Measurements from ENCODE around the gene CTBP1.

CTBP1 gene

GRCh38 chr4:1222036-1222789 lies 26.7 kb downstream of the CTBP1 start:
- no peak for FAIRE-seq

GRCh38 chr4:1221155-1221870 lies 27.6 kb downstream of the CTBP1 start:
- FAIRE-seq: no peak

DNA sequence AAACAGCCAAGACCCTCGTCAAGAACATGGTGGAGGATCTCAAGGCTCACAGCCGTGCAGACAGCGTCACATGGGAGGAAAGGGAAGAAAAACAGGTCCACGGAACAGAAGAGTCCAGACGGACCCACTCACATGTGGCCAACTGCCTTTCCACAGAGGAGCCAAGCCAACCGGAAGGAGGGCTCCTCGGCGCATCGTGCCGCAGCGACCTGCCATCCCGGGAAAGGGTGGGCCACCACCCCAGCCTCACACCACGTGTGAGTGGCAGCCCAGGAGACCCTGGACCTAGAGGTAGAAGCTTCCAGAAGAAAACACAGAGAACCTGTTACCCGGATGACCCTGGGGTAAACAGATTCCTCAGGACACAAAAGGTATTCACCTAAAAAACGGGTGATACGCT lies 28.4 kb downstream of the CTBP1 start:
- no peak for FAIRE-seq

- no peak for FAIRE-seq
These were observed 29.4 kb downstream of the CTBP1 start for GRCh38 chr4:1219566-1219950.

DNA sequence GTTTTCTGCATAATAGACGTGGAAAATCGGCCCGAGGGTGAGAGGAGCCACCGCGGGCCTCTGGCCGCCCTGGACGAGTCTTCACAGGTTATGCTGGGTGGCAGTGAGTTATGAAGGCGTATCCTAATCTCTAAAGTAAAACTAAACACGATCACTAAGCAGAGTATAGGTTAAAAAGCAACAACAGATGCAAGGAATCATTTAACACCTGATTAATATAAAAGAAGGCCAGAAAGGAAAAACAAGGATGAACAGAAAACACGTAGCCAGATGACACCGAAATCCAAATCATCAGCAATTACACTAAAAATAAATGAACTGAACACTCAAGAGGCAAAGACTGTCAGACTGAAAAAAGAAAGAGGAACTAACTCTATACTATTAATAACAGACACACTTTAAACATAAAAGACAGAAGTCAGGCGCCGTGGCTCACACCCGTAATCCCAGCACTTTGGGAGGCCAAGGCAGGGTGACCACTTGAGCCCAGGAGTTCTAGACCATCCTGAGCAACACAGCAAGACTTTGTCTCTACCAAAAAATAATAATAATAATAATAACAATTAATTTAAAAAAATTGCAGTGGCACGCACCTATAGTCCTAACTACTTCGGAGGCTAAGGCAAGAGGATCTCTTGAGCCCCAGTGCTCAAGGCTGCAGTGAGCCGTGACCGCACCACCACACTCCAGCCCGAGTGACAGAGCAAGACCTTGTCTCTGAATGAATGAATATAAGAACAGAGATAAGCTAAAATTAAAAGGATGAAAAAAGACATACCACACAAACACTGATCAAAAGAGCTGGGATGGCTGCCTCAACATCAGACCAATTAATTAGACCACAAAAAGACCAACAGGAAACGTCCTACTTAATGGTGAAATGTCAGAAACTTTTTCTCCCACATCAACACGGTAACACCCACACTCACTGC lies 30.0 kb downstream of the CTBP1 start:
- no peak for FAIRE-seq

GRCh38 chr4:1217366-1217765 lies 31.6 kb downstream of the CTBP1 start:
- FAIRE-seq: no peak

DNA sequence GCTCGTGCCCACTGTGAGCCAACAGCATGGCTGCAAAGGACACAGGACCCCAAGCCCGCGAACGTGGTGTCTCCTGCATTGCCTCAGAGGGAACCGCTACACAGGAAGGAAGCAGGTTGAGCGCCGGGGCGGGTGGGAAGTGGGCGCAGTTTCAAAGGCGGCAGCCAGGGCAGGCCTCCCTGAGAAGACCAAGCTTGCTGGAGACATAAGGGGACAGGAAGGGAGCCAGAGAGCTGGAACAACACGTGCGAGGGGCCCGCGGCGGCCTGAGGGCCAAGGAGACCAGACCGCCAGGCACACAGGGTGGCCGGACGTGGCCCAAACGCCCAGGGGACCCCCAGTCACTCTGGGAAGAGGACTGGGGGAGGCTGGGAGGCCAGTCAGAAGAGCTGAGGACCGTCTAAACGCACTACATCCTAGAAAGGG lies 32.0 kb downstream of the CTBP1 start:
- no peak for FAIRE-seq

DNA sequence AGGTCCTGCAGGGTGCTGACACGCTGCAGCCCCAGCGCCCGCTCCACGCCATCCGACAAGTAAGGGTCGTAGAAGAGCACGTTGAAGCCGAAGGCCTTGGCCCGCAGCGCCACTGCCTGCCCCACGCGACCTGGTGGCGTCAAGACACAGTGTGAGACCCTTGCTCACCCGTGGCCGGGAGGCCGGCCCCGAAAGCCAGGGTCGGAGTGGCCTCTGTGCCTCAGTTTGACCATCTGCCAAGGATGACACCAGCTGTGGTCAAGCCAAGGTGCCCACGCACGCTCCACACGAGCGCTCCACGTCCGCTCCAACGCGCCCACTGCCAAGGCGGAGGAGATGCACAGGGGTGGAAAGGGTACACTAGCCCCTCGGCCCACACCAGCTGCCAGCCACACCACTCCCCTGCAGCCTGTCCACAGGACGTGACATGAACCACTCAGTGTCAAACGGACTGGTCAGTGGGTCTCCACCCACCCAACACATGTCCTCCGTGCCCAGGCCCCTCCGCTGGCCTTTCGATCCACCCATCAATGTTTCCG lies 32.8 kb downstream of the CTBP1 start:
- FAIRE-seq: no peak

GRCh38 chr4:1215141-1216075 lies 33.5 kb downstream of the CTBP1 start:
- FAIRE-seq: no peak

GRCh38 chr4:1214101-1215095 lies 34.5 kb downstream of the CTBP1 start:
- no peak for FAIRE-seq

DNA sequence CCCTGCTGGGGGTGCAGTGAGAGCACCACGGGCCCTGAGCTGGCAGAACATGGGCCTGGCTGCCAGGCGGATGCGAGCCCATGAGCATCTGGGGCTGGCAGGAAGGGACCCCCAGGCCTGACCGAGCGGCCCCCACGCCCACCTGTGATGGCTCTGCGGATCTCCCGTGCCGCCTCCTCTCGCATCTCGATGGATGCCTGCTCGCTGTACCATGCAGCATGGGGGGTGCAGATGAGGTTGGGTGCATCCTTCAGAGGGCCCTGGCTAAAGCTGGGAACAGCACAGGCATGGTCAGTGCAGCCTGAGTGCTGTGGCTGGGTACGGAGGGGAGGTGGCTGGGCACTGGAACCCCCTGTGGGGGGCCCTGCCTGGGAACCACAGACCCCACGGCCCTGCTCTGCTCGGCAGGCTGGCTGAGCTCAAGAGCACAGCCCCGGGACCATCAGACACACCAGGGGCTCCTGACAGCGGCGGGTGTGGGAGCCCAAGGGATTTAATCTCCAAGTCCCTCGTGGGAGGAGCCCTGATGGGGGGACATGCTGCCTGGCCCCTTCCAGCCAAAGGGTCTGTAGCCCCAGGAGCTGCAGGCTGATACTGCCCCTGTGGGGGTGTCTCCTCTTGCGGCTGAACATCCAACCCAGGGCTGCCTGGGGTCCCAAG lies 35.5 kb downstream of the CTBP1 start:
- no peak for FAIRE-seq

- FAIRE-seq: no peak
These were observed 36.2 kb downstream of the CTBP1 start for GRCh38 chr4:1212546-1213335.

DNA sequence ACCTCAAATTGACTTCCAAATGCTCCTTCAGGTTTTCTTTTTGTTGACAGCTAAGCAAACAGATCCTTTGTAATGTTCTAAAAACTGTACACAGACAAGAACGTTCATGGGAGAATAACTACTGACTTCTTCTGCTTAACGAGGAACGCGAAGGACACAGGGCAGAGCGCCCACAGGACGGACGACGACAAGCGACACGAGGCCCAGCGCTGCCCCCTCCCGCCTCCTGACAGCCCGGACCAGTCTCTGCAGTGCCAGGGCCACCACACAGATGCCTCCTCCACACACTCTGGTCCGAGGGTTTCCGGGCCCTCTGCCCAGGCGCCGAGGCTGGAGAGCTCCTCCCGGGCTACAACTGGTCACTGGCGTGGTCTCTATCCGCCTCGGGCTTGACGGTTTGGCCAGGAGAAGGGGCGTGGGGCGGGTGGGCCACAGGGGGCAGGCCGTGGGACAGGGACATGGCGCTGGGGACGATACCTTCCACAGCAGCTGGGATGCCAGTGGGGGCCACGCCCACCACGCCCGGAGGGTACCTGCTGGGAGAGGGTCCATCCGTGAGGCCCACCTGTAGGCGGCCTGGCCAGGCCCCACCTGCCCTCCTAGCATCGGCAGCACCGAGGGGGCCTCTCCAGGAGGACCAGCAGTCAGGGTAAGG lies 36.9 kb downstream of the CTBP1 start:
- no peak for FAIRE-seq

GRCh38 chr4:1211371-1211770 lies 37.6 kb downstream of the CTBP1 start:
- no peak for FAIRE-seq

- FAIRE-seq: no peak
These were observed 38.0 kb downstream of the CTBP1 start for GRCh38 chr4:1210971-1211370.

DNA sequence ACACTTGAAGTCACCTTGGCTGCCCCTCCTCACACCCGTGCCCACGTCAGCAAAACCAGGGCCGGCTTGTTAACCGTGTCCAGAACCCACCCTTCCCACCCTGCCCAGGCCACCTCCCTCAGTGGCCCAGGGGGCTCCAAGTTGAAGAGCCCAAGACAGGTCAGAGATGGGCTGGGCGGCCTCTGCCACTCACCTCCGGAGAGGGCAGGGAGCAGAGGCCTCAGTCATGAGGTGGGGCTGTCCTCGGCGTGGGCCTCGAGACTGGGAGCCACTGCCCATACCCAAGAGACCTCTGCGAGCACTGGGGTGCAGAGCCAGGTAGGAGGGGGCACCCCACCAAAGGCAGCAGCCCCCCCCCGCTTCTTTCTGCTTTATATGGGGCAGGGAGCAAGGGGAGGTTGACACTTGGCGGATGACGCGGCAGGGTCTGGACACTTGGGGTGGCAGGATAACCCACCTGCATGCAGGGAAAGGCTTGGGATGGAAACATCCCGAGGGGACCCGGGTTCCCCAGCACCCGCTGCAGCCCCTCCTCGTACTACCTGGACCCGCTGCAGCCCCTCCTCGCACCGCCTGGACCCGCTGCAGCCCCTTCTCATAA lies 38.6 kb downstream of the CTBP1 start:
- FAIRE-seq: no peak

- no peak for FAIRE-seq
These were observed 39.1 kb downstream of the CTBP1 start for GRCh38 chr4:1209821-1210220.
